Ovary (tissue), 9 donors: ENCODE measurements around the gene INCENP. TPM values are rescaled to one million over a fixed set of nuclear protein-coding genes. Genes with fewer than 3 reads are reported as not detected.
"Not testable (repeated sequence)": the region's sequence is repeated elsewhere in the genome, so short reads cannot be mapped to it uniquely, and the experiment has no call there.

Source experiments
- DNase-seq, 5 donors: peaks; one replicate each; pipeline ENCODE4 v3.0.0-alpha.2; 2019 to 2020
- H3K27ac ChIP-seq, 2 donors: fragments of 200-600 bp; one replicate each; pipeline versions ENCODE4 v1.5.1 to v1.8.0; 2019 to 2022
- H3K27me3 ChIP-seq: fragments of 200-600 bp; one replicate; pipeline ENCODE4 v1.8.0; 2022
- H3K36me3 ChIP-seq: fragments of 200-600 bp; sonication (generic); one replicate; pipeline ENCODE4 v1.5.1; 2019
- H3K4me1 ChIP-seq: one replicate; pipeline ENCODE4 v1.8.1; 2013; ENCODE audit warnings: mild to moderate bottlenecking, moderate library complexity; ENCODE audit not compliant: insufficient read depth
- H3K4me3 ChIP-seq: fragments of 200-600 bp; sonication (generic); one replicate; pipeline ENCODE4 v1.5.1; 2017
- H3K9me3 ChIP-seq, 2 donors: fragments of 200-600 bp in 1 of 2; sonication (generic) in 1 of 2; one replicate each; pipeline versions ENCODE4 v1.5.1 to v1.8.1; 2013 to 2019; ENCODE audit warnings: mild to moderate bottlenecking in 1 of 2, moderate library complexity in 1 of 2
- EP300 ChIP-seq: sonication (generic); formaldehyde crosslinking; IDR thresholded peaks from one replicate; pipeline ENCODE4 v1.6.1; 2017; ENCODE audit warnings: antibody characterized with exemption
- POLR2A ChIP-seq: fragments of 450-650 bp; IDR thresholded peaks from one replicate; pipeline ENCODE4 v1.6.1; 2017; ENCODE audit warnings: antibody characterized with exemption, mild to moderate bottlenecking, moderate library complexity
- WGBS, 3 donors: extraction: QIAGEN DNeasy Blood & Tissue Kit in 1 of 3; methylation state at CpG; one replicate each; pipeline versions ENCODE4 v1.1.5 to v1.1.7; 2013 to 2017; 5-methylcytosine and 5-hydroxymethylcytosine counted together
- intact Hi-C, 4 donors: fragments of 100-400 bp; cut with DNase I; formaldehyde crosslinking; loops; one replicate each; pipeline versions ENCODE4 v1.11.0 to v1.15.1; 2022 to 2023
- polyA plus RNA-seq, 2 donors: library from polyadenylated mRNA; stranded (reverse); fragments of 200-250 nt in 1 of 2; fragments of 350-450 nt in 1 of 2; fragmentation: Illumina TruSeq in 1 of 2; extraction: RNeasy Lipid Tissue Mini Kit (QIAGEN cat#74804) in 1 of 2; gene quantifications; one replicate each; pipeline ENCODE4 v1.2.3, GENCODE V29; 2013 to 2014
- total RNA-seq, 7 donors: library from RNA; depleted of rRNA in 2 of 7; stranded (reverse); fragments of >200 nt in 2 of 7; fragmentation: NEBNext Ultra II Directional in 3 of 7; extraction: Animal tissue kit (Norgen Biotek cat#: 25700) in 3 of 7; gene quantifications; one replicate each; pipeline versions ENCODE4 v1.1.0 to v1.2.4, GENCODE V29; 2016 to 2023
- TF ChIP-seq, protein P1 (sequence below), 3 donors: fragments of 450-650 bp in 2 of 3; fragments of 200-600 bp in 1 of 3; IDR thresholded peaks; one replicate each; pipeline versions ENCODE4 v1.5.1 to v1.8.0; 2016 to 2022; ENCODE audit warnings: antibody characterized with exemption in 3 of 3, mild to moderate bottlenecking in 1 of 3
- donor health status: DM: no; HTN: no; CAD: no; lungs with moderate emphysema.
- donor health status: DM: no; HTN: no; CAD: no.
- donor health status: Bipolar disorder and iron deficiency.
- donor health status: DM: yes; HTN: yes; CAD: no.
- donor health status: DM: no; HTN: no; CAD: no.
- donor health status: DM: yes; HTN: yes; CAD: no.

Gene INCENP
- total and polyA plus RNA-seq, 9 donors, result 6.6 to 20.0 (median 14.6) TPM

DNA sequence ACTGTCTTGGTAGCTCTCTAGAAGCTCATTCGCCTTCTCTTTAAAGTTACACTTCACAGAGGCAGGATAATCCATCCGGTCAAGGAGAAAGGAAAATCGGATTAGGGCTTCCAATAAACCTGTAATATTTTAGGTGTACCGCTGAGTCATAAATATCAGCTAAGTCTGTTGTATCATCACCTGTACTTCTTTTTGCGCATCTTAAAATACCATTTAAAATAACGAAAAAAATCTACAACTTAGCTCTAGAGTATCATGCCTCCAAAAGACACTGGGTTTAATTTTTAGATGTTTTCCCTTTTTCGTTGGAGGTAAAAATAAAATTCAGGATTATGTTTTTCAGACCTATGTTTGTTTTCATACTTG is 41.5 kb upstream of the INCENP start:
- Histone ChIP-seq H3K4me1 (no peaks in the 10 kb centered on the region), H3K4me3 (no peak overlapping the region), H3K27ac (no peak overlapping the region), H3K36me3 (no peaks in the 10 kb centered on the region), H3K27me3 (no peaks in the 10 kb centered on the region), H3K9me3 (no peaks in the 10 kb centered on the region)
- TF ChIP-seq EP300, result no peak
- TF ChIP-seq, protein P1, sequence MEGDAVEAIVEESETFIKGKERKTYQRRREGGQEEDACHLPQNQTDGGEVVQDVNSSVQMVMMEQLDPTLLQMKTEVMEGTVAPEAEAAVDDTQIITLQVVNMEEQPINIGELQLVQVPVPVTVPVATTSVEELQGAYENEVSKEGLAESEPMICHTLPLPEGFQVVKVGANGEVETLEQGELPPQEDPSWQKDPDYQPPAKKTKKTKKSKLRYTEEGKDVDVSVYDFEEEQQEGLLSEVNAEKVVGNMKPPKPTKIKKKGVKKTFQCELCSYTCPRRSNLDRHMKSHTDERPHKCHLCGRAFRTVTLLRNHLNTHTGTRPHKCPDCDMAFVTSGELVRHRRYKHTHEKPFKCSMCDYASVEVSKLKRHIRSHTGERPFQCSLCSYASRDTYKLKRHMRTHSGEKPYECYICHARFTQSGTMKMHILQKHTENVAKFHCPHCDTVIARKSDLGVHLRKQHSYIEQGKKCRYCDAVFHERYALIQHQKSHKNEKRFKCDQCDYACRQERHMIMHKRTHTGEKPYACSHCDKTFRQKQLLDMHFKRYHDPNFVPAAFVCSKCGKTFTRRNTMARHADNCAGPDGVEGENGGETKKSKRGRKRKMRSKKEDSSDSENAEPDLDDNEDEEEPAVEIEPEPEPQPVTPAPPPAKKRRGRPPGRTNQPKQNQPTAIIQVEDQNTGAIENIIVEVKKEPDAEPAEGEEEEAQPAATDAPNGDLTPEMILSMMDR (IDR thresholded peaks at IDR 0.05), result no peak
- DNase-seq, result no peak
- WGBS, 3 donors, result 29 to 32% (median 31%) methylated on average over 7 of the region's 7 CpGs
- intact Hi-C loops, result loop anchor here (5.0 to 10.0 kb wide), 5 partner anchors 125 to 190 kb away; partner anchors contain the start of genes BEST1 (in 2 of the 4) and FADS3 (in 1 of the 4)

DNA sequence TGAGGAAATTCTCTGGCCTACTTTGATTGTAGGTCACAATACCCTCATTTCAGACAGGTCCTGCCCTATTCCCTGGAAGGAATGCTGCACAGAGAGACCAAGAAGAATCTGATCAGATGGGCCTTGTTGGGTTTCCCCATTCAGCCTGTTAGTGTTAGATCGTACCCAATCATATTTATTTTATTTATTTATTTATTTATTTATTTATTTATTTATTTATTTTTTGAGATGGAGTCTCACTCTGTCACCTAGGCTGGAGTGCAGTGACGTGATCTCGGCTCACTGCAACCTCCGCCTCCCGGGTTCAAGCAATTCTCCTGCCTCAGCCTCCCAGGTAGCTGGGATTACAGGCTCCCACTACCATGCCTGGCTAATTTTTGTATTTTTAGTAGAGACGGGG is 39.0 kb upstream of the INCENP start:
- H3K27me3 ChIP-seq, H3K27ac ChIP-seq, H3K4me3 ChIP-seq, H3K36me3 ChIP-seq, DNase-seq, H3K9me3 ChIP-seq, H3K4me1 ChIP-seq: not testable (repeated sequence)
- intact Hi-C loops, result loop anchor here (5.0 to 10.0 kb wide), 5 partner anchors 128 to 192 kb away; partner anchors contain the start of genes BEST1 (in 2 of the 4) and FADS3 (in 1 of the 4)
- 90 to 95% (median 91%) methylated on average over 6 of the region's 6 CpGs for WGBS, 3 donors

DNA sequence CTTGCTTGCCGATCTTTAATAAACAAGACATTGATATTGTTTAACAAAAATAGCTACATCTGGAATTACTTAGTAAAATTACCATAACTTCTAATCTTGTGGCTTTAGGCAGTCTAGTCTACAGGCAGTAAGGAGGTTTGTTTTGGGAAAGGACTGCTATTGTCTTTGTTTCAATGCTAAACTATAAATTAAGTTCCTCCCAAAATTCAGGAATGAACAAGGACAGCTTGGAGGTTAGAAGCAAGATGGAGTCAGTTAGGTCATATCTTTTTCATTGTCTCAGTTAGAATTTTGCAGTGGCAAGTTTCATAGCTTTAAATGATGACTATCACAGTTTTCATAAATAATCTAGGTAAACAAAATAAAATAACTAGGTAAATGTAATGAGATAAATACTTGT is 36.1 kb upstream of the INCENP start:
- WGBS, 3 donors, result 77 to 83% (median 82%) methylated on average over 1 of the region's 1 CpG
- H3K9me3 ChIP-seq, result no peaks in the 10 kb centered on the region
- no peak for TF ChIP-seq POLR2A
- TF ChIP-seq, protein P1 (IDR thresholded peaks at IDR 0.05), result no peak
- TF ChIP-seq EP300, result no peak
- H3K27ac ChIP-seq, result no peak overlapping the region
- H3K4me3 ChIP-seq, result no peak overlapping the region
- no peaks in the 10 kb centered on the region for H3K36me3 ChIP-seq
- DNase-seq, result no peak
- H3K27me3 ChIP-seq, result no peaks in the 10 kb centered on the region
- intact Hi-C loops, result loop anchor here in 2 of 4 donors (10.0 kb wide), 1 partner anchor 133 kb away; the partner anchor contains the start of gene BEST1 (in 2 of the 2)
- no peaks in the 10 kb centered on the region for H3K4me1 ChIP-seq

DNA sequence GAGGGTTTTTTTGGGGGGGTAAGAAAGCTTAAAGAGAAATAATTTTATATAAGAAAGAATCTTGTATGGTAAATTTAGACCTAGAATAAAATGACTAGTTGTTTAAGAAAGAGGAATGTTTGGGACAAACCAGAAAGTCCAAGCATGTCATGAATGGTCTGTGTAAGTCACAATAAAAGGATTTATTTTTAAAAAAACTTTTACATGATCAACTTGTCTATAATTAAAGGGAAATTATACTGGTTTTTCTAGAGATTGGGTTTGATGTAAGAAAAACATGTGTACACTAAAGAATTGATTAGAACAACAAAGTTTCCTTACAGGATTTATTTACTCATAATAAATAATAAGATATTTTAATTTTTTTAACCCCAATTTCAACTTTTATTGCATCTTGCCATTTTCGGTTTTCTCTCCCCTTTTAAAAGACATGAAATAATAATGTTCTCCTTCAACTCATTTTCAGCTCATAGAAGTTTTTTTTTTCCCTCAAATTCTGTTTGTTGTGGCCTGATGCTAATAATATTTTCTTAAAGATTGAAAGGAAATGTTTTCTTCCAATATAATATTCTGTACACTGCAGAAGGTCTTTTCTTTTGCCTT is 35.4 kb upstream of the INCENP start:
- WGBS, 3 donors, result 24 to 45% (median 34%) methylated on average over 1 of the region's 1 CpG
- no peak for DNase-seq
- TF ChIP-seq POLR2A (no peak), EP300 (no peak)
- intact Hi-C loops, result loop anchor here in 2 of 4 donors (10.0 kb wide), 1 partner anchor 134 kb away; the partner anchor contains the start of gene BEST1 (in 2 of the 2)
- Histone ChIP-seq H3K27me3 (no peaks in the 10 kb centered on the region), H3K36me3 (no peaks in the 10 kb centered on the region), H3K4me3 (no peak overlapping the region), H3K4me1 (no peaks in the 10 kb centered on the region), H3K9me3 (no peaks in the 10 kb centered on the region), H3K27ac (no peak overlapping the region)

DNA sequence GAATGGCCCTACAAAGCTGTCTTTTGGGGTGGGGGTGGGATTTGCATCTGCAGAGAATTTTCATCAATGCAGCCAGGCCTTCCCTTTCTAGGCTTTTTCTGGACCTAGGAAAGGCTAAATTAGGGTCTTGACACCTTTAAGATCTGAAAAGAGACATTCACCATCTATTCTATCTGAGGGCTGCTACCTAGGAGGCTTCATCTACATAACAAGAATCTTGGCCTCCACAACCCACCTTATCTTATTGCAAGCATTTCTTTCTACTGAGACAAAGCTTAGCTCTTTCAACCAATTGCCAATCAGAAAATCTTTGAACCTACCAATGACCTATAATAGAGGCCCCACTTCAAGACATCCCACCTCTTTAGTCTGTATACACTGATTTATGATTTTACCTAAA is 20.7 kb upstream of the INCENP start:
- H3K27ac ChIP-seq, result peak overlapping the region in 1 of 2 donors; percentile 40
- no peaks in the 10 kb centered on the region for H3K36me3 ChIP-seq
- H3K9me3 ChIP-seq, result no peaks in the 10 kb centered on the region
- H3K4me1 ChIP-seq, result peaks cover 9% of the 10 kb centered on the region
- no peak for TF ChIP-seq POLR2A
- TF ChIP-seq, protein P1 (IDR thresholded peaks at IDR 0.05), result no peak
- TF ChIP-seq EP300, result no peak
- intact Hi-C loops, result loop anchor here in 2 of 4 donors (5.0 to 10.0 kb wide), 2 partner anchors 291 to 308 kb away; partner anchors contain the start of genes FEN1 (in 1 of the 2) and TMEM258 (in 1 of the 2)
- DNase-seq, result no peak
- H3K27me3 ChIP-seq, result no peaks in the 10 kb centered on the region
- no peak overlapping the region for H3K4me3 ChIP-seq
